CD14-positive monocyte (primary cell): ENCODE results near the gene CUL7. TPM values are rescaled to one million over a fixed set of nuclear protein-coding genes. Genes with fewer than 3 reads are reported as not detected.
A peak's percentile ranks its signal among the peaks of the same experiment; 100 is the strongest.

Experiments
- DNase-seq, 3 donors: peaks; one replicate each; pipeline ENCODE4 v3.0.0-alpha.2; 2011 to 2022
- H2AFZ ChIP-seq: 2 replicates; pipeline ENCODE4 v1.6.0; 2012; ENCODE audit warnings: mild to moderate bottlenecking, low read depth, low read length, inconsistent platforms; ENCODE audit not compliant: insufficient read depth, poor library complexity, severe bottlenecking
- H3K27ac ChIP-seq, 2 donors: 1 replicate in 1 of 2; 2 replicates in 1 of 2; pipeline ENCODE4 v1.5.1; 2012 to 2013; ENCODE audit warnings: low read length in 2 of 2, control low read depth in 1 of 2, inconsistent platforms in 1 of 2, low read depth in 1 of 2, mild to moderate bottlenecking in 1 of 2
- H3K27me3 ChIP-seq, 2 donors: one replicate each; pipeline versions ENCODE4 v1.6.0 to v1.6.1; 2011 to 2013; ENCODE audit warnings: low read length in 2 of 2; ENCODE audit not compliant: control insufficient read depth in 2 of 2, insufficient read depth in 2 of 2
- H3K36me3 ChIP-seq, 2 donors: replicated peaks in 1 of 2; 1 replicate in 1 of 2; 2 replicates in 1 of 2; pipeline versions ENCODE4 v1.5.1 to v1.6.1; 2012 to 2013; ENCODE audit warnings: low read length in 2 of 2, control low read depth in 1 of 2, inconsistent platforms in 1 of 2, mild to moderate bottlenecking in 1 of 2; ENCODE audit not compliant: insufficient read depth in 2 of 2, control insufficient read depth in 1 of 2
- H3K4me1 ChIP-seq, 2 donors: 1 replicate in 1 of 2; 2 replicates in 1 of 2; pipeline versions ENCODE4 v1.5.1 to v1.6.1; 2012 to 2013; ENCODE audit warnings: low read length in 2 of 2, control low read depth in 1 of 2, inconsistent platforms in 1 of 2, mild to moderate bottlenecking in 1 of 2, moderate library complexity in 1 of 2; ENCODE audit not compliant: insufficient read depth in 2 of 2, control insufficient read depth in 1 of 2
- H3K4me2 ChIP-seq: replicated peaks from 2 replicates; pipeline ENCODE3; 2012; ENCODE audit warnings: low read length, moderate library complexity, mild to moderate bottlenecking; ENCODE audit not compliant: poor library complexity, severe bottlenecking; ENCODE audit errors: extremely low read depth
- H3K4me3 ChIP-seq, 3 experiments: fragments of 200-600 bp in 1 of 3; sonication (generic) in 1 of 3; replicated peaks in 1 of 3; 1 replicate in 2 of 3; 2 replicates in 1 of 3; pipeline ENCODE4 v1.5.1; 2011 to 2013; ENCODE audit warnings: low read length in 3 of 3, mild to moderate bottlenecking in 3 of 3, control low read depth in 2 of 3, low read depth in 2 of 3, inconsistent platforms in 1 of 3, moderate library complexity in 1 of 3
- H3K79me2 ChIP-seq: 2 replicates; pipeline ENCODE4 v1.6.0; 2012; ENCODE audit warnings: mild to moderate bottlenecking, control low read depth, inconsistent platforms, low read length, moderate library complexity; ENCODE audit not compliant: insufficient read depth
- H3K9ac ChIP-seq: 2 replicates; pipeline ENCODE4 v1.6.0; 2017; ENCODE audit warnings: low read length, mild to moderate bottlenecking; ENCODE audit not compliant: insufficient read depth, poor library complexity, severe bottlenecking
- H3K9me3 ChIP-seq, 2 donors: replicated peaks in 1 of 2; 1 replicate in 1 of 2; 2 replicates in 1 of 2; pipeline versions ENCODE4 v1.5.1 to v1.6.1; 2012 to 2013; ENCODE audit warnings: low read length in 2 of 2, control low read depth in 1 of 2; ENCODE audit not compliant: control insufficient read depth in 1 of 2, insufficient read depth in 1 of 2
- H4K20me1 ChIP-seq: 2 replicates; pipeline ENCODE4 v1.6.0; 2012; ENCODE audit warnings: mild to moderate bottlenecking, low read length, control low read depth, moderate library complexity; ENCODE audit not compliant: insufficient read depth
- H3K27ac Mint-ChIP-seq, 7 donors: one replicate each; pipeline ENCODE4 v1.8.0; 2020; ENCODE audit warnings: mild to moderate bottlenecking in 7 of 7, mixed read lengths in 7 of 7, moderate library complexity in 6 of 7, inconsistent platforms in 2 of 7
- H3K27me3 Mint-ChIP-seq, 3 donors: one replicate each; pipeline ENCODE4 v1.8.0; 2021 to 2022; ENCODE audit warnings: low read depth in 3 of 3, mild to moderate bottlenecking in 3 of 3, mixed read lengths in 3 of 3, moderate library complexity in 3 of 3, inconsistent platforms in 1 of 3
- H3K36me3 Mint-ChIP-seq, 2 donors: one replicate each; pipeline ENCODE4 v1.8.0; 2020; ENCODE audit warnings: mixed read lengths in 2 of 2, inconsistent platforms in 1 of 2, mild to moderate bottlenecking in 1 of 2
- H3K4me1 Mint-ChIP-seq: one replicate; pipeline ENCODE4 v1.8.0; 2020; ENCODE audit warnings: mild to moderate bottlenecking, mixed read lengths
- H3K4me3 Mint-ChIP-seq, 2 donors: one replicate each; pipeline ENCODE4 v1.8.0; 2020; ENCODE audit warnings: mild to moderate bottlenecking in 2 of 2, mixed read lengths in 2 of 2, moderate library complexity in 1 of 2
- H3K9me3 Mint-ChIP-seq, 7 donors: one replicate each; pipeline ENCODE4 v1.8.0; 2020 to 2022; ENCODE audit warnings: mixed read lengths in 7 of 7, mild to moderate bottlenecking in 6 of 7, moderate library complexity in 6 of 7, inconsistent platforms in 2 of 7
- WGBS: methylation state at CpG from one replicate; pipeline ENCODE4 v1.1.5; 2013; ENCODE audit warnings: missing lambda C conversion rate; ENCODE audit not compliant: insufficient coverage; 5-methylcytosine and 5-hydroxymethylcytosine counted together
- intact Hi-C, 2 donors: fragments of 100-400 bp; cut with micrococcal nuclease; formaldehyde crosslinking; loops; one replicate each; pipeline versions ENCODE4 v1.15.0 to v1.15.1; 2023
- polyA plus RNA-seq, 3 donors: library from polyadenylated mRNA; depleted of rRNA in 1 of 3; unstranded in 2 of 3; stranded (reverse) in 1 of 3; fragments of 300-500 nt in 2 of 3; fragments of >200 nt in 1 of 3; fragmentation: Illumina TruSeq in 2 of 3; gene quantifications; 1 replicate in 2 of 3; 2 replicates in 1 of 3; pipeline ENCODE4 v1.2.3, GENCODE V29; 2012 to 2021
- TF ChIP-seq, protein P1 (sequence below): fragments of 200-600 bp; IDR thresholded peaks from one replicate; pipeline ENCODE4 v1.8.0; 2022; ENCODE audit warnings: antibody characterized with exemption, mild to moderate bottlenecking

The CUL7 gene
- polyA plus RNA-seq, 3 donors: 1.2 to 11.6 (median 2.4) TPM

GRCh38 chr6:43006251-43006650, 47.4 kb downstream of the CUL7 start:
- no peak overlapping the region for H3K4me2 ChIP-seq
- no peak overlapping the region for H3K27ac ChIP-seq
- no peak overlapping the region for H3K9ac ChIP-seq
- peaks cover 55 to 69% of the 10 kb centered on the region in 2 donors for H3K36me3 ChIP-seq
- no peak overlapping the region for H3K4me3 ChIP-seq
- Mint-ChIP-seq H3K4me3 (no peak overlapping the region), H3K4me1 (no peaks in the 10 kb centered on the region), H3K27me3 (peaks cover 0 to 5% (median 0%) of the 10 kb centered on the region in 3 donors), H3K9me3 (no peaks in the 10 kb centered on the region), H3K36me3 (peaks cover 51 to 54% of the 10 kb centered on the region in 2 donors), H3K27ac (peak overlapping the region in 1 of 7 donors; percentile 83)
- intact Hi-C loops: loop anchor here in 1 of 2 donors (5.0 kb wide), 1 partner anchor 136 kb away; no protein-coding TSS in a partner anchor
- H4K20me1 ChIP-seq: peaks cover 3% of the 10 kb centered on the region
- no peak overlapping the region for H2AFZ ChIP-seq
- no peaks in the 10 kb centered on the region for H3K79me2 ChIP-seq
- DNase-seq: no peak
- no peaks in the 10 kb centered on the region for H3K9me3 ChIP-seq
- H3K4me1 ChIP-seq: no peaks in the 10 kb centered on the region
- 96% methylated on average over 6 of the region's 11 CpGs for WGBS
- no peaks in the 10 kb centered on the region for H3K27me3 ChIP-seq
- TF ChIP-seq, protein P1, sequence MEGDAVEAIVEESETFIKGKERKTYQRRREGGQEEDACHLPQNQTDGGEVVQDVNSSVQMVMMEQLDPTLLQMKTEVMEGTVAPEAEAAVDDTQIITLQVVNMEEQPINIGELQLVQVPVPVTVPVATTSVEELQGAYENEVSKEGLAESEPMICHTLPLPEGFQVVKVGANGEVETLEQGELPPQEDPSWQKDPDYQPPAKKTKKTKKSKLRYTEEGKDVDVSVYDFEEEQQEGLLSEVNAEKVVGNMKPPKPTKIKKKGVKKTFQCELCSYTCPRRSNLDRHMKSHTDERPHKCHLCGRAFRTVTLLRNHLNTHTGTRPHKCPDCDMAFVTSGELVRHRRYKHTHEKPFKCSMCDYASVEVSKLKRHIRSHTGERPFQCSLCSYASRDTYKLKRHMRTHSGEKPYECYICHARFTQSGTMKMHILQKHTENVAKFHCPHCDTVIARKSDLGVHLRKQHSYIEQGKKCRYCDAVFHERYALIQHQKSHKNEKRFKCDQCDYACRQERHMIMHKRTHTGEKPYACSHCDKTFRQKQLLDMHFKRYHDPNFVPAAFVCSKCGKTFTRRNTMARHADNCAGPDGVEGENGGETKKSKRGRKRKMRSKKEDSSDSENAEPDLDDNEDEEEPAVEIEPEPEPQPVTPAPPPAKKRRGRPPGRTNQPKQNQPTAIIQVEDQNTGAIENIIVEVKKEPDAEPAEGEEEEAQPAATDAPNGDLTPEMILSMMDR: no peak

DNA sequence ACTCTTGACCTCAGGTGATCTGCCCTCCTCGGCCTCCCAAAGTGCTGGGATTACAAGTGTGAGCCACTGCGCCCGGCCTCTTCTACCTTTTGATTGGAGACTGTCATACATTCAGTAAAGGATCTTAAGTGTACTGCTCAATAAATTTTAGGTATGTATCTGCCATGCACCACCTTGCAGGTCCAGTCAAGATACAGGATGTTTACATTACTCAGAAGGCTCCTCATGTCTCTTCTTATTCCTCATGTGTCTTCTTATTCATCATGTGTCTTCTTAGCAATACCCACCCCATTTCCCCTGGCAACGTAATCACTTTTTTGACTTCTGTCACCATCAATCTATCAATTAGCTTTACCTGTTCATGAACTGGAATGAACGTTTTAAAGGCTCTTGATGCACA, 47.8 kb downstream of the CUL7 start:
- TF ChIP-seq, protein P1: no peak
- Histone ChIP-seq H3K36me3 (peaks cover 51 to 65% of the 10 kb centered on the region in 2 donors), H3K4me2 (no peak overlapping the region), H3K9ac (no peak overlapping the region), H3K4me3 (no peak overlapping the region), H3K79me2 (no peaks in the 10 kb centered on the region), H3K27me3 (no peaks in the 10 kb centered on the region), H4K20me1 (no peaks in the 10 kb centered on the region), H3K4me1 (no peaks in the 10 kb centered on the region), H2AFZ (no peak overlapping the region), H3K27ac (no peak overlapping the region), H3K9me3 (no peaks in the 10 kb centered on the region)
- H3K27me3 Mint-ChIP-seq: peaks cover 0 to 5% (median 0%) of the 10 kb centered on the region in 3 donors
- 96% methylated on average over 3 of the region's 5 CpGs for WGBS
- intact Hi-C loops: loop anchor here in 1 of 2 donors (5.0 kb wide), 1 partner anchor 136 kb away; no protein-coding TSS in a partner anchor
- H3K4me3 Mint-ChIP-seq: no peak overlapping the region
- peaks cover 48 to 54% of the 10 kb centered on the region in 2 donors for H3K36me3 Mint-ChIP-seq
- no peak overlapping the region for H3K27ac Mint-ChIP-seq
- H3K4me1 Mint-ChIP-seq: no peaks in the 10 kb centered on the region
- H3K9me3 Mint-ChIP-seq: no peaks in the 10 kb centered on the region
- DNase-seq: no peak
